NT2/D1 (cell line): ENCODE measurements around the gene KRT10.

Experiments
- DNase-seq: peaks from one replicate; pipeline ENCODE4 v3.0.0-alpha.2; 2011; ENCODE audit warnings: low read depth, low spot score
- H3K27me3 ChIP-seq: 2 replicates; pipeline ENCODE4 v1.6.0; 2011; ENCODE audit warnings: mild to moderate bottlenecking; ENCODE audit not compliant: insufficient read length, insufficient read depth
- H3K36me3 ChIP-seq: 2 replicates; pipeline ENCODE4 v1.6.1; 2011; ENCODE audit warnings: mild to moderate bottlenecking, low read length, mixed read lengths; ENCODE audit not compliant: insufficient read depth, insufficient read length
- H3K4me1 ChIP-seq: 2 replicates; pipeline ENCODE4 v1.5.1; 2011; ENCODE audit not compliant: insufficient read depth, insufficient read length
- H3K4me3 ChIP-seq: 2 replicates; pipeline ENCODE4 v1.5.1; 2011; ENCODE audit warnings: low read depth; ENCODE audit not compliant: insufficient read length
- H3K9ac ChIP-seq: 2 replicates; pipeline ENCODE4 v1.6.0; 2011; ENCODE audit warnings: low read depth; ENCODE audit not compliant: insufficient read length
- H3K9me3 ChIP-seq: 2 replicates; pipeline ENCODE4 v1.5.1; 2011; ENCODE audit warnings: mild to moderate bottlenecking, low read length; ENCODE audit not compliant: insufficient read depth
- SUZ12 ChIP-seq: IDR thresholded peaks from 2 replicates; pipeline ENCODE4 v1.6.1; 2011; ENCODE audit not compliant: insufficient read length, insufficient read depth; ENCODE audit errors: extremely low read depth
- YY1 ChIP-seq: IDR thresholded peaks from 2 replicates; pipeline ENCODE4 v1.6.1; 2011; ENCODE audit not compliant: insufficient read length, insufficient read depth
- ZNF274 ChIP-seq: IDR thresholded peaks from 2 replicates; pipeline ENCODE4 v1.6.1; 2011; ENCODE audit warnings: mild to moderate bottlenecking, low read depth, low read length

Gene KRT10

GRCh38 chr17:40779181-40779909 is 43.1 kb downstream of the KRT10 start:
- Histone ChIP-seq H3K4me3 (no peak overlapping the region), H3K9ac (no peak overlapping the region), H3K9me3 (no peaks in the 10 kb centered on the region), H3K4me1 (no peaks in the 10 kb centered on the region), H3K36me3 (no peaks in the 10 kb centered on the region), H3K27me3 (no peaks in the 10 kb centered on the region)
- DNase-seq: no peak
- TF ChIP-seq ZNF274: no peak

GRCh38 chr17:40778461-40778860 is 44.0 kb downstream of the KRT10 start:
- Histone ChIP-seq H3K9me3 (no peaks in the 10 kb centered on the region), H3K27me3 (no peaks in the 10 kb centered on the region), H3K9ac (no peak overlapping the region), H3K4me1 (no peaks in the 10 kb centered on the region), H3K4me3 (no peak overlapping the region), H3K36me3 (no peaks in the 10 kb centered on the region)
- TF ChIP-seq SUZ12: no peak
- TF ChIP-seq ZNF274: no peak
- TF ChIP-seq YY1: no peak
- no peak for DNase-seq

GRCh38 chr17:40777971-40778370 is 44.4 kb downstream of the KRT10 start:
- TF ChIP-seq SUZ12 (no peak), YY1 (no peak), ZNF274 (no peak)
- no peak for DNase-seq
- Histone ChIP-seq H3K4me1 (no peaks in the 10 kb centered on the region), H3K27me3 (no peaks in the 10 kb centered on the region), H3K9me3 (no peaks in the 10 kb centered on the region), H3K4me3 (no peak overlapping the region), H3K9ac (no peak overlapping the region), H3K36me3 (no peaks in the 10 kb centered on the region)

GRCh38 chr17:40777459-40777858 is 45.0 kb downstream of the KRT10 start:
- H3K27me3 ChIP-seq: no peaks in the 10 kb centered on the region
- DNase-seq: no peak
- no peak for TF ChIP-seq YY1
- TF ChIP-seq SUZ12: no peak
- no peak for TF ChIP-seq ZNF274
- H3K4me1 ChIP-seq: no peaks in the 10 kb centered on the region
- H3K36me3 ChIP-seq: no peaks in the 10 kb centered on the region
- H3K9ac ChIP-seq: no peak overlapping the region
- no peaks in the 10 kb centered on the region for H3K9me3 ChIP-seq
- H3K4me3 ChIP-seq: no peak overlapping the region

- Histone ChIP-seq H3K4me1 (no peaks in the 10 kb centered on the region), H3K36me3 (no peaks in the 10 kb centered on the region), H3K4me3 (no peak overlapping the region), H3K9me3 (no peaks in the 10 kb centered on the region), H3K9ac (no peak overlapping the region), H3K27me3 (no peaks in the 10 kb centered on the region)
- no peak for DNase-seq
- TF ChIP-seq YY1: no peak
- TF ChIP-seq SUZ12: no peak
- TF ChIP-seq ZNF274: no peak
Observed at GRCh38 chr17:40775945-40776344, 46.5 kb downstream of the KRT10 start.

- no peak within 1 kb of the TSS for H3K9ac ChIP-seq
- H3K36me3 ChIP-seq: no peaks in the 10 kb centered on the region
- no peaks in the 10 kb centered on the region for H3K9me3 ChIP-seq
- H3K4me1 ChIP-seq: no peaks in the 10 kb centered on the region
- H3K27me3 ChIP-seq: no peaks in the 10 kb centered on the region
- no peak within 1 kb of the TSS for H3K4me3 ChIP-seq
- no peak for DNase-seq
- no peak for TF ChIP-seq YY1
- no peak for TF ChIP-seq SUZ12
- no peak for TF ChIP-seq ZNF274
Observed at GRCh38 chr17:40772101-40772500, 50.3 kb downstream of the KRT10 start, which contains the start of gene KRT26. TSS of gene KRT26 (minus strand) at chr17:40772201. CDS start at chr17:40772113, 88 bp downstream.
